GM19099 (cell line): ENCODE results near the gene ZMYM3.

ENCODE experiments used
- POLR2A ChIP-seq: IDR thresholded peaks from 3 replicates; pipeline ENCODE4 v1.6.1; 2011; ENCODE audit warnings: low read depth; ENCODE audit not compliant: insufficient read length; ENCODE audit errors: extremely low read depth

The ZMYM3 gene

GRCh38 chrX:71256051-71256450 is 2.1 kb upstream of the ZMYM3 start:
- TF ChIP-seq POLR2A: no peak

DNA sequence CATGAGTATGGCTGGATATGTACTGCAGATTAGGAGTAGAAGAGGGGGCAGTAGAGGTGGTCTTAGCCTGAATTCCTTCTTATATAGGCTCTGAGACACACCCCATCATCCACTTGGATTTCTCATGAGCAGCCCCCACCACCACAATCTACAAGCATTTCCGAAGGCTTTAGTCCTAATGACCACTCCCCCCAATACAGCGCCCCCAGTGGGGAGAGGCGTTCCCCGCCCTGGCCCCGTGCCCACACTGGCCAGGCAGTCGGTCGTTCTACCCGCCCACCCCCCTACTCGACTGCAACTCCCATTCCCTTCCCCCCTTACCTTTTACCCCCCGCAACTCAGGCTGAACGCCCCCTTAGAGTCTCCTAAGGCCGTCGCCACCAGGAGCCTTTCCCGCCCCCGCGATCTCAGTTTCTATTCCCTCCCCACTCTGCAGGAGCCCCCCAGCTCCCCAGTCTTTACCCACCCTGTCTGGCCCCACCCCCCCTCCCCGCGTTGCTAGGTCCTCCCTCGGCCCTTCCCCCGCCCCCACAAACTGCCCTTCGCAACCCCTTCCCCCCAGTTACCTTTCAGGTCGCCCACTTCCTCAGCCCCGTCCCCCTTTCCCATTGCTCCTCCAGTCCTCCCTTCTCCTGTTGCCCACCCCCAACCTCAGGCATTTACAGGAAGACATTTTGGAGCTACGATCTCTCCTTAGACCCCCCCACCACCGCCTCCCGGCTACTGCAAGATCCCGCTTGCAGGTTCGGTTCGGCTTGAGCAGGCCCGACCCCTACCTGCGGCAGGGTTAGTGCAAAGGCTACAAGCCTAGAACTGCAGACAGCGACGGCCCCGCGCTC is 468 bp downstream of the ZMYM3 start:
- TF ChIP-seq POLR2A: no peak

- TF ChIP-seq POLR2A: no peak
Measured at GRCh38 chrX:71252221-71252620, 1.7 kb downstream of the ZMYM3 start.

- no peak for TF ChIP-seq POLR2A
Measured at GRCh38 chrX:71251466-71251973, 2.4 kb downstream of the ZMYM3 start.

DNA sequence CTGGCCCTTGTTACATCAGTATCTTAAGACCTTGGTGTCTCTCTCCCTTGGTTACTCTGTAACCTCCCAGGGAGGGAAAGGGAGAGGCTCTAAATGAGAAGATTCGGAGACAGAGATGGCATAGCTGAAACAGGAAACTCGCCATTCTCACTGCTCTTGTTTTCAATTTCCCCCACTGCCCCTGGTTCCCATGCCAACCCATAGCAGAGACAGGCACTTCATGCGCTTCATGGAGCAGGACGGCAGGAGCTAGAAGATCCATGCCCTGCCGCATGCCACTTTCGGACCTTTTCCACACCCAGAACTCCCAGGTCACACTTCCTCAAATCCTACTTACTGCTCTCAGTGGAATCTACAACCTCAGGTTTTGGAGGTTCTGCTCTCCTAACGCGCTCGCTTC is 3.1 kb downstream of the ZMYM3 start:
- TF ChIP-seq POLR2A: no peak

DNA sequence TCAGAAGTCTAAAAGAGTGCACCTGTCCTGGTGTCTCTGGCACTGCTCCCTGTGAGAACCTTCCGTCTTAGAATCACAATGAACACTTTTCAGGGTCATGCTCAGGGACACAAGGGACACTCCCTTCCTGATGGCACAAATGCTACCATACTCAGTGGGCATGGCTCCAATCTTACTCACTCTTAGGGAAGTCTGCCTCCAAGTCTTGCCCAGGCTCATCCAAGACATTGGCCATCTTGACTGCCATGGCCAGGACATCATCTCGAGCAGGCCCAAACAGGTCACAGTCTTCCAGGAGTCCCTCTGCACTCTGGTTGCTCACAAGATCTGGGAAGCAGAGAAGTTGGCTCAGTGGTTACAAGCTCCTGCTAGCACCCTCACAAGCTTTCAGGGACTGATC is 8.8 kb downstream of the ZMYM3 start:
- no peak for TF ChIP-seq POLR2A

- TF ChIP-seq POLR2A: no peak
Measured at GRCh38 chrX:71244359-71245128, 9.4 kb downstream of the ZMYM3 start.

- TF ChIP-seq POLR2A: no peak
Measured at GRCh38 chrX:71241301-71241700, 12.6 kb downstream of the ZMYM3 start.

DNA sequence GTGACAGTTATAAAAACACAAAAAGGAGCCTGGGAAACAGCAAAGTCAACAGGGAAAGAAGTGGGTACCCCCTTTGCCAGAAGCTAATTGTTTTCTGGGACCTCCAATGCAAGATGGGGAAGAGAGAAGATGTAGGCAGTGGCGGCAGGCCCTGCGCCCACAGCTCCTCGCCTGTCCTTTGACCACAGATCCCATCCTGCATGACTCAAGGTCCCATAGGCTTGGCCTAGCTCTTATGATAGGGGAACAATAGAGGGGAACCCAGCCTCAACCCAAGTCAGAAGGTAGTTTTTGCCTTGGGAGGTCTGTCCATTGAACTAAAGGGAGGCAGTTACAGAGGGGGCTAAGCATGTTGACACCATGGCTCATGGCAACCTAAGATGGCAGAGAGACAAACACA is 14.2 kb downstream of the ZMYM3 start:
- no peak for TF ChIP-seq POLR2A

DNA sequence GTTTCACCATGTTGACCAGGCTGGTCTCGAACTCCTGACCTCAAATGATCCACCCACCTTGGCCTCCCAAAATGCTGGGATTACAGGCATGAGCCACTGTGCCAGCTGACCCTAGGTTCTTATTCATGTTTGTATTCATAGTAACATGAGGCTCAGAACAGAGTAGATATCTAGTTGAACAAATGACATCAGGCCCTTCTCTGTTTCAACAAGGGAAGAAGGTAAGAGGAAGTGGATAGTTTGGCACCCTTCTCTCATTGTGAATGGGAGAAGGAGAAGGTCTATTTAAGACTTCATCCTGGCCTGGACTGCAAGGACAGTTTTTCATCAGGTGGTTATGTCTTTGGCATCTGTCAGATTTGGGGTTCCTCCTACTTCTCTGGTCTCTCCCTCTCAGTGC is 17.1 kb downstream of the ZMYM3 start:
- no peak for TF ChIP-seq POLR2A

- TF ChIP-seq POLR2A: no peak
Measured at GRCh38 chrX:71235482-71235881, 18.5 kb downstream of the ZMYM3 start.

DNA sequence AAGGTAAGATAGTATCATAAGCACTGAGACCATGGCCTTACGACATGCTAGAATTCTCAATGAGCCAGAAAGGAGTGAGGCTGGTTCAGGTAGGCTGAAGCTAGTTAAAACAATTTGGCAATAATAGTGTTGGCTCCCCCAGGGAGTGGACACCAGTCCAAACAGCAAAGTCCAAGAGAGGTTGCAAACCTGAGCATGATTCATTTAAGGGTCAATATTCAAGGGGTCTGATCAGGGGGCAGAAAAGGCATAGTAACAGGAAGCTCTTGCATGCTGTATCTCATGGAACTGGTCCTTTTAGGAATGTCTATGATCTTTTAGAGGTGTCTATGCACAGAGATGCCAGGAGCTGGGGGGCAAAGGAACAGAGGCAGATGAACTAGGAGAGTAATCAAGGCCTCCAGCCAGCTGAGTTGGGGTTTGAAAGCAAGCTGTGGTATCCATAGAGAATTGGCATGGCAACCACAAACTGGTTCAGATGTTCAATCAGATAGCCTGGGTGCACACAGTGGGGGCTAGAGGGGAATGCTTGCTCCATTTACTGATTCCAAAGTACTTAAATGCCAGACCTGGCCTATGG is 25.8 kb downstream of the ZMYM3 start:
- TF ChIP-seq POLR2A: no peak

- TF ChIP-seq POLR2A: no peak
Measured at GRCh38 chrX:71227370-71228062, 26.4 kb downstream of the ZMYM3 start.

DNA sequence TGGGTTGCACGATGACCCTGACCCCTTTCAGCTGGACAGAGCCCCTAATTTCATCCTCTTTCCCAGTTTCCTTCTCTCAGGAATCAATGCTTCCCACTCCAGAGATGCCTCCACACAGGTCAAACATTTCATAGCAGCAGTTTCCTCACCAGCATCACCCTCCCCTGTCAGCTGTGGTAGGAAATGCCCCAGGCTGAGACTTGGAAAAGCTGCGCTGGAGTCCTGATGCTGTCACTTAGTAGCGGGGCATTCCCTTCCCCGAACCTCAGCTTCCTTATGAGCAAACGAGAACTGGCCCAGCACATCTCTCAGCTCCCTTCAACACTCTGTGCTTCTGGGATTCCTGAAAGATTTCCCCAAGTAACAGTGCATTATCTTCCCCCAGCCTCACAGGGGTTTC is 28.3 kb downstream of the ZMYM3 start:
- TF ChIP-seq POLR2A: no peak

DNA sequence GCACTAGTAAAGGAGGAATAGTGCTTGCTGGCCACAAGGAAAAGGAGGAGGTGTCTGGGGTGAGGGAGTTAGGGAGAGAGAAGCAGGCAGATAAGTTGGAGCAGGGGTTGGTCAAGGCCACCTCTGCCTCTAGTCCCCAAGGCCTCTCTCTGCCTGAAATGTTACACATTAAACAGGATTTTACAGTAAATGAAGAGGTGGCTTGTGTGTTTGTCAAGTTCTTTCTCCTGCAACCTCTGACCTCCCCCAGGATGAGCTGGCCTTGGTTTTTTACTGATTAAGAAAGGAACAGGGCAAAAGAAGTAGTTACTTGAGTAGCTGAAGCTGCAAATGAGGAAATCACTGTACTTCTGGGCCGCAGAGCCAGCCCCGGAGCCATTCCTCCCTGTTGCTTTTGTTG is 28.9 kb downstream of the ZMYM3 start:
- no peak for TF ChIP-seq POLR2A

- TF ChIP-seq POLR2A: no peak
Measured at GRCh38 chrX:71224098-71224708, 29.7 kb downstream of the ZMYM3 start.
